ENCODE results near the gene PLXNA3. TPM values are rescaled to one million over a fixed set of nuclear protein-coding genes. Genes with fewer than 3 reads are reported as not detected.

PLXNA3 gene
- total and polyA plus RNA-seq, 12 donors, result 9.7 to 35.3 (median 16.7) TPM

DNA sequence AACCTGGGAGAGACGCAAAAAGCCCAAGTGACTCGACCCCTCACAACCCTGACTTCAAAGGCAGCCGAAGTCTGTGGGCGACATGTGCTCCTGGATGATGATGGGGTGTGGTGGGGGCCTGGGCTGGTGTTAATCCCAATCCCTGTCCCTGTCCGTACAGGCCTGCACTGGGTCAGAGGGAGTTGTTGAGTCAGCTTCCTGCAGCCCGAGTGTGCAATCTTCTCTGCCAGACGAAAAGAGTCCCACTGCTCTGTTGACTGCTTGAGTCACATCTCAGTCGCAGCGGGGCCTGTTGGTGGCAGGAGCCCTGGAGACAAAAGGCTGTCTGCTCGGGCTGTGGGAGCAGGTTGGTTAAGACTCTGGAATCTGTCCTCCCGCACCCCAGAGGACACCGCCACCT is 47.7 kb downstream of the PLXNA3 start:
- Histone ChIP-seq H3K27ac (no peak overlapping the region), H3K36me3 (peaks cover 0 to 47% (median 0%) of the 10 kb centered on the region in 9 donors), H3K9me3 (peaks cover 0 to 7% (median 0%) of the 10 kb centered on the region in 11 donors), H3K27me3 (no peaks in the 10 kb centered on the region), H3K4me1 (no peaks in the 10 kb centered on the region), H3K4me3 (no peak overlapping the region)
- no peak for TF ChIP-seq CTCF (IDR thresholded peaks at IDR 0.05)
- WGBS, 2 donors, result 69 to 80% methylated on average over 10 to 12 of the region's 12 CpGs
- intact Hi-C loops (cut with DNase I), result no loop called here
- DNase-seq, result no peak
- ATAC-seq, result peak in 2 of 8 donors; percentile 26 to 28

- 93 to 94% methylated on average over 28 to 34 of the region's 37 CpGs for WGBS, 2 donors
- ATAC-seq, result peak in 2 of 8 donors; percentile 8 to 11
- no peak for TF ChIP-seq CTCF (IDR thresholded peaks at IDR 0.05)
These were observed 48.6 kb downstream of the PLXNA3 start for GRCh38 chrX:154506483-154507332.

DNA sequence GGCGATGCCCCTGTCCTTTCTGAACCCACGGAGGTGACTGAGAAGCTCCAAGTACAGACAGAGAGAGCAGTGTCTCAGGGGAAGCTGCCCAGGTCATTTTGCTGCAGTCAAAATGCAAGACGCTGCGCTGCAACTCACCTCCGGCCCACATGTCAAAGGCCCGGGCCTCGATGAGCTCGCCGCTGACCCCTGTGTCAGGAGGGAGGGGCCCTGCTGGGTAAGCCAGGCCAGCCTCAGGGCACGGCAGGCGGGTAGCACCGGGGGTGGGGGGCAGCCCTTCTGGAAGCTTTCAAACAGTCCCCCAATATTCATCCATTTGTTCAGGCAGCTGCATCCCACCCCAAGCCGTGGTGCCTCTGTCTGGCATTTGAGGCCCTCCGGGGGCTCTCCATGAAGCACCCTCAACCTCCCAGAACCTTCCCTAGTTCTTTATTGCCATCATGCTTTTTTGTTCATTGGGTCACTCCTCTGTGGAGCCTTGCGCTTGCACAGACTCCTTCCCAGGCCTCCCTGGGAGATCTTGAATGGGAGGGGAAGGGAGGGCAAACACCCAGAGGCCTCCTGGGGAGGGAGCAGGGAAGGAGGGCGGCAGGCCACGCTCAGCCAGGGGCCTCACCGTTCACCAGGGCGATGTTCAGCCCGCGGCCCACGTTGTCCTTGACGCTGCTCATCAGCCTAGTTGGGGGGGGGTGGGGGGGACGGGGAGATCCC is 49.7 kb downstream of the PLXNA3 start:
- ATAC-seq (no peak), DNase-seq (no peak)
- Histone ChIP-seq H3K4me3 (no peak overlapping the region), H3K9me3 (peaks cover 0 to 7% (median 0%) of the 10 kb centered on the region in 11 donors), H3K27me3 (no peaks in the 10 kb centered on the region), H3K4me1 (no peaks in the 10 kb centered on the region), H3K36me3 (peaks cover 0 to 47% (median 0%) of the 10 kb centered on the region in 9 donors), H3K27ac (no peak overlapping the region)
- 84 to 87% methylated on average over 14 to 24 of the region's 24 CpGs for WGBS, 2 donors
- TF ChIP-seq CTCF (IDR thresholded peaks at IDR 0.05), result no peak
- intact Hi-C loops (cut with DNase I), result no loop called here

More at GRCh38 chrX:154506483-154507332, 48.6 kb downstream of the PLXNA3 start:
- no peaks in the 10 kb centered on the region for H3K27me3 ChIP-seq
- H3K36me3 ChIP-seq, result peaks cover 0 to 47% (median 0%) of the 10 kb centered on the region in 9 donors
- no peak for DNase-seq
- H3K27ac ChIP-seq, result no peak overlapping the region
- H3K9me3 ChIP-seq, result peaks cover 0 to 7% (median 0%) of the 10 kb centered on the region in 11 donors
- H3K4me1 ChIP-seq, result no peaks in the 10 kb centered on the region
- intact Hi-C loops (cut with DNase I), result no loop called here
- no peak overlapping the region for H3K4me3 ChIP-seq

- TF ChIP-seq CTCF (IDR thresholded peaks at IDR 0.05), result no peak
- Histone ChIP-seq H3K4me3 (no peak overlapping the region), H3K27me3 (no peaks in the 10 kb centered on the region), H3K27ac (no peak overlapping the region), H3K36me3 (peaks cover 0 to 47% (median 0%) of the 10 kb centered on the region in 9 donors), H3K4me1 (no peaks in the 10 kb centered on the region), H3K9me3 (peaks cover 0 to 7% (median 0%) of the 10 kb centered on the region in 11 donors)
- ATAC-seq (no peak), DNase-seq (no peak)
- 93% methylated on average over 13 of the region's 13 CpGs for WGBS, 2 donors
- intact Hi-C loops (cut with DNase I), result no loop called here
These were observed 50.3 kb downstream of the PLXNA3 start for GRCh38 chrX:154508384-154508745.

All from heart right ventricle (tissue), 16 donors.